Measurements from ENCODE around the gene RBM14. TPM values are rescaled to one million over a fixed set of nuclear protein-coding genes. Genes with fewer than 3 reads are reported as not detected.

Gene RBM14
- total and polyA plus RNA-seq, 9 of the 15 experiments (the other 6 are each of a cell fraction or from before 2014, with no cell fraction given): 5.5 to 131 (median 42.6) TPM

GRCh38 chr11:66616379-66617154, at the start of gene RBM14 (continued):
- TF ChIP-seq, protein P1, sequence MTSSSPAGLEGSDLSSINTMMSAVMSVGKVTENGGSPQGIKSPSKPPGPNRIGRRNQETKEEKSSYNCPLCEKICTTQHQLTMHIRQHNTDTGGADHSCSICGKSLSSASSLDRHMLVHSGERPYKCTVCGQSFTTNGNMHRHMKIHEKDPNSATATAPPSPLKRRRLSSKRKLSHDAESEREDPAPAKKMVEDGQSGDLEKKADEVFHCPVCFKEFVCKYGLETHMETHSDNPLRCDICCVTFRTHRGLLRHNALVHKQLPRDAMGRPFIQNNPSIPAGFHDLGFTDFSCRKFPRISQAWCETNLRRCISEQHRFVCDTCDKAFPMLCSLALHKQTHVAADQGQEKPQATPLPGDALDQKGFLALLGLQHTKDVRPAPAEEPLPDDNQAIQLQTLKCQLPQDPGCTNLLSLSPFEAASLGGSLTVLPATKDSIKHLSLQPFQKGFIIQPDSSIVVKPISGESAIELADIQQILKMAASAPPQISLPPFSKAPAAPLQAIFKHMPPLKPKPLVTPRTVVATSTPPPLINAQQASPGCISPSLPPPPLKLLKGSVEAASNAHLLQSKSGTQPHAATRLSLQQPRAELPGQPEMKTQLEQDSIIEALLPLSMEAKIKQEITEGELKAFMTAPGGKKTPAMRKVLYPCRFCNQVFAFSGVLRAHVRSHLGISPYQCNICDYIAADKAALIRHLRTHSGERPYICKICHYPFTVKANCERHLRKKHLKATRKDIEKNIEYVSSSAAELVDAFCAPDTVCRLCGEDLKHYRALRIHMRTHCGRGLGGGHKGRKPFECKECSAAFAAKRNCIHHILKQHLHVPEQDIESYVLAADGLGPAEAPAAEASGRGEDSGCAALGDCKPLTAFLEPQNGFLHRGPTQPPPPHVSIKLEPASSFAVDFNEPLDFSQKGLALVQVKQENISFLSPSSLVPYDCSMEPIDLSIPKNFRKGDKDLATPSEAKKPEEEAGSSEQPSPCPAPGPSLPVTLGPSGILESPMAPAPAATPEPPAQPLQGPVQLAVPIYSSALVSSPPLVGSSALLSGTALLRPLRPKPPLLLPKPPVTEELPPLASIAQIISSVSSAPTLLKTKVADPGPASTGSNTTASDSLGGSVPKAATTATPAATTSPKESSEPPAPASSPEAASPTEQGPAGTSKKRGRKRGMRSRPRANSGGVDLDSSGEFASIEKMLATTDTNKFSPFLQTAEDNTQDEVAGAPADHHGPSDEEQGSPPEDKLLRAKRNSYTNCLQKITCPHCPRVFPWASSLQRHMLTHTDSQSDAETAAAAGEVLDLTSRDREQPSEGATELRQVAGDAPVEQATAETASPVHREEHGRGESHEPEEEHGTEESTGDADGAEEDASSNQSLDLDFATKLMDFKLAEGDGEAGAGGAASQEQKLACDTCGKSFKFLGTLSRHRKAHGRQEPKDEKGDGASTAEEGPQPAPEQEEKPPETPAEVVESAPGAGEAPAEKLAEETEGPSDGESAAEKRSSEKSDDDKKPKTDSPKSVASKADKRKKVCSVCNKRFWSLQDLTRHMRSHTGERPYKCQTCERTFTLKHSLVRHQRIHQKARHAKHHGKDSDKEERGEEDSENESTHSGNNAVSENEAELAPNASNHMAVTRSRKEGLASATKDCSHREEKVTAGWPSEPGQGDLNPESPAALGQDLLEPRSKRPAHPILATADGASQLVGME (CRISPR knock-in tag; IDR thresholded peaks at IDR 0.05): no peak
- TF ChIP-seq THAP7 (CRISPR knock-in tag; IDR thresholded peaks at IDR 0.05): 0 out of 2 replicates have a peak, but pooled peaks have one; percentile 16
- TF ChIP-seq ZNF133 (CRISPR knock-in tag; IDR thresholded peaks at IDR 0.05): no peak
- TF ChIP-seq ZHX1 (conservative IDR thresholded peaks at IDR 0.05; ENCODE audit: low read length): no peak
- TF ChIP-seq POLR2AphosphoS2 (IDR thresholded peaks at IDR 0.05; ENCODE audit: low read length): peak; percentile 96
- TF ChIP-seq ZNF395 (CRISPR knock-in tag; IDR thresholded peaks at IDR 0.05): peak; percentile 95
- peak; percentile 91 for TF ChIP-seq NFRKB (IDR thresholded peaks at IDR 0.05; ENCODE audit: low read depth)
- TF ChIP-seq ZNF41 (CRISPR knock-in tag; conservative IDR thresholded peaks at IDR 0.05): 0 out of 2 replicates have a peak, but pooled peaks have one; percentile 2
- 0 out of 2 replicates have a peak, but pooled peaks have one; percentile 23 for TF ChIP-seq NBN (IDR thresholded peaks at IDR 0.05; ENCODE audit: low read depth)
- peak; percentile 52; the same call in 1 of the 2 replicates for TF ChIP-seq HMGXB4 (CRISPR knock-in tag; IDR thresholded peaks at IDR 0.05)
- TF ChIP-seq, protein P2, sequence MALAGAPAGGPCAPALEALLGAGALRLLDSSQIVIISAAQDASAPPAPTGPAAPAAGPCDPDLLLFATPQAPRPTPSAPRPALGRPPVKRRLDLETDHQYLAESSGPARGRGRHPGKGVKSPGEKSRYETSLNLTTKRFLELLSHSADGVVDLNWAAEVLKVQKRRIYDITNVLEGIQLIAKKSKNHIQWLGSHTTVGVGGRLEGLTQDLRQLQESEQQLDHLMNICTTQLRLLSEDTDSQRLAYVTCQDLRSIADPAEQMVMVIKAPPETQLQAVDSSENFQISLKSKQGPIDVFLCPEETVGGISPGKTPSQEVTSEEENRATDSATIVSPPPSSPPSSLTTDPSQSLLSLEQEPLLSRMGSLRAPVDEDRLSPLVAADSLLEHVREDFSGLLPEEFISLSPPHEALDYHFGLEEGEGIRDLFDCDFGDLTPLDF (CRISPR knock-in tag; IDR thresholded peaks at IDR 0.05): peak; percentile 83
- TF ChIP-seq ATF1 (CRISPR knock-in tag; IDR thresholded peaks at IDR 0.05): 0 out of 2 replicates have a peak, but pooled peaks have one; percentile 27
- TF ChIP-seq ATF1 (tag; IDR thresholded peaks at IDR 0.05): peak; percentile 95

Measured in K562 (cell line).